ENCODE data around the gene ANKS1B.
"Not testable (repeated sequence)": the region's sequence is repeated elsewhere in the genome, so short reads cannot be mapped to it uniquely, and the experiment has no call there.

Gene ANKS1B

DNA sequence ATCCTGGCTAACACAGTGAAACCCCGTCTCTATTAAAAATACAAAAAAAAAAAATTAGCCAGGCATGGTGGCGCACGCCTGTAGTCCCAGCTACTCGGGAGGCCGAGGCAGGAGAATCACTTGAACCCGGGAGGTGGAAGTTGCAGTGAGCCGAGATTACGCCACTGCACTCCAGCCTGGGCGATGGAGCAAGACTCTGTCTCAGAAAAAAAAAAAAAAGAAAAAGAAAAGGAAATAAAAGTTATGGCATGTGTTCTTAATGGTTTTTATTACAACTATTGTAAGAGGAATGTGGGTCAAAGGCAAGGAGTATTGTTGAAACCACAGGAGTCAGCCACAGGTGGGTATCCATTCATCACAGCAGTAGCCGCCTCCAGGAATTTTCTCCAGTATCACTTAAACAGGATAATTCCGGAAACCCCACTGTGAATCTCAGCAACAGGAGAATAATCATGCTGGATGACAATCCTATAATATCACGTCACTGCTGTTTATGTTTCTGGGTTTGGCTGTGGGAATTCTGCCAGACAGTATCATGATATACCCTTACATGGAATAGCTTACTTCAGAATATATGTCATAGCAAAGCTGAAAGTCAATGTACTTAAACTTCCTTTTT, 1147.5 kb downstream of the ANKS1B start:
- DNase-seq: not testable (repeated sequence)

DNA sequence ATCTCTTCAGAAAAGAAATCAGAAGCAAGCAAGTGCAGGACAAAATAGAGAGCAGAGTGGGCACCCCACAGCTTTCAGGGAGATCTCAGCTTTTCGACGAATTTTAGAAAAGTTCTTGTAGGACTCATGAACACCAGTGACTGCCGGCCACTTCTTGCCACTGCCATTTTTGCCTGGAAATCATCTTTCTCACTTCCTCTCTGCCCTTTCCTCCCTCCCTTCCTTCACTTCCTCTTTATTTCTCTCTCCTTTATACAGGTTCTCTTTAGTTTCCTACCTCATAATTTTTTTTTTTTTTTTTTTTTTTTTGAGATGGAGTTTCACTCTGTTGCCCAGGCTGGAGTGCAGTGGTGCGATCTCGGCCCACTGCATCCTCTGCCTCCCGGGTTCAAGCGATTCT, 1154.1 kb downstream of the ANKS1B start:
- no peak for DNase-seq

DNA sequence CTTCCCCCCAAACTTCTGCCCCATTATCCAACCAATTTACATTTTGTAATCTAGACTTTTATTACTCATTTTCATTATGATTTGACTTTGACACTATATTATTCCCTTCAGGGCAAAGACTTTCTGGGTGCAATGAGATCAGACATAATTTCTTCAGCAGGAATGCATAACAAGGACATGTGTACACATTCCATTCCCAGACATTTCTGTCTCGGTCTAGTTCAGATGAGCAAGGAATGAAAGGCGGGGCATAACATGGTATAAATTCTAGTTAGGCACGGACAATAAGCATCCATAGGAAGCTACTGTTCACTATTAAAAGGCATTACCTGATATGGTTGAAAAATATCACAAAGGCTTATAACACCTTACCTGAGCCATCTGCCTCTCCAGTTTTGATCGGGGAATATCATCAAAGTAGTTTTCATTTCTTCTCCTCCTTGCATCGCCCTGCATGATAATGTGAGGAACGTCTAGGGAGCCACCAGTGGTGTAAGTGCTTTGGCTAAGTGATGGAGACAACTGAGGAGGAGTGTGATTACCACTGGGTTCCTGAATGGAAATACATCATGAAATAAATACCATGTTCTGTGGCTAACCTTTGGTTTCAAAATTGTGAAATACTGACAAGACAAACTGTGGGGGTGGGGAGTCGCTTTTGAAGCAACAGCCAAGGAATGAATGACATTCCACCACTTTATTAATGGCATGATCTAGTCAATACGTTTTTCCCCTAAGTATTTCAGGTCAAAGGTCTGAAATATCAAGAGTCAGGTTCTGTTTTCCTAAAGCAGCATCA, 1155.7 kb downstream of the ANKS1B start:
- no peak for DNase-seq

DNA sequence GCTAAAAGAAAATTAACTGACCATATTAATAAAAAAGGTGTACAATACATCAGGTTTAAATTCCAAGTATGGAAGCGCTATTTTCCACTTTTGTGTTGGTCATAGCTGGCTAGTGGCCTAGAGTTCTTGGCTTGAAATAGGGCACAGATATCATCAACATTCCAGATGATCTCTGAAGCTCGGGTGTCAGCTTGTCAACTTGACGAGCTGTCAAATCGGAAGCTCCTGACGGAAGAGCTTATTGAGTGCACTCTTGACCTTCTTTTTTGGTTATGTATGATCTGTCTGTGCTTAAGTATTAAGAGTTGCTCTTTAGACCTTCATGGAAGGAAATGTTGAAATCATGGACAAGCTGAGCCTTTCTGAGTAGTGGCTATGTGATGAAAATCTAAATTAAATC, 1161.7 kb downstream of the ANKS1B start:
- no peak for DNase-seq

DNA sequence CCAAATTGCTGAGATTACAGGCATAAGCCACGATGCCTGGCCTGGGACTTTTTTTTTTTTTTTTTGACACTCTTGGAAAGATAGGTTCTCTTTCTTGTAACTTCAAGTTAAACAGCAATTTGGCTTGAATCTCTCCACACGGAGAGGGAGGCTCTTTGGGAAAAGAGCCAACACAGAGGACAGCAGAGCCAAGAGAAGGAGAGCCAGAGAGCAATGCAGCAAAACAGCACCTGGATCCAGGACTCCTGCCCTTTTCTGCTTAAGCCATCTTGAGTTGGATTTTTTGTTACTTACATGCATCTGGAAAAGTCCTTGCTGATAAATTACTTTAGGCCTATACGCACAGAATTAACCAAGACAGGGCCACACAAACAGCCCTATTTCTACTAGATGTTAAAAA, 1162.9 kb downstream of the ANKS1B start:
- DNase-seq: no peak

DNA sequence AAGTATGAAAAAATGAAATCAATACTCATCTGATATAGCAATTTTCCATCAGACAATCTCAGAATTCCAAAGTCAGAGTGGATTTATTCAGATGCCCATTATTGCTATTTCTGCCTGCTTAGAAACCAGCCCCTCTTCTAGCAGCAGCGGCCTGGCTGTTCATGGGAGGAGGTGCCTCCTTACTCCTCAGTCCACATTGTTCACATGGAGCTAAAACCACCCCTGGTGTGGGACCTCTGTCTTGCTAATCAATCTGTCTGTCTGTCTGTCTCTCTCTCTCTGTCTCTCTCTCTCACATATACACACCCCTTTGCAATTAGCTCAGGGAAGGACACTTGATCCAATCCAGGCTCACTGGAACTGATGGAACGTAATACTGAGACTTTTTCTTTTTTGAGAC, 1163.5 kb downstream of the ANKS1B start:
- no peak for DNase-seq

DNA sequence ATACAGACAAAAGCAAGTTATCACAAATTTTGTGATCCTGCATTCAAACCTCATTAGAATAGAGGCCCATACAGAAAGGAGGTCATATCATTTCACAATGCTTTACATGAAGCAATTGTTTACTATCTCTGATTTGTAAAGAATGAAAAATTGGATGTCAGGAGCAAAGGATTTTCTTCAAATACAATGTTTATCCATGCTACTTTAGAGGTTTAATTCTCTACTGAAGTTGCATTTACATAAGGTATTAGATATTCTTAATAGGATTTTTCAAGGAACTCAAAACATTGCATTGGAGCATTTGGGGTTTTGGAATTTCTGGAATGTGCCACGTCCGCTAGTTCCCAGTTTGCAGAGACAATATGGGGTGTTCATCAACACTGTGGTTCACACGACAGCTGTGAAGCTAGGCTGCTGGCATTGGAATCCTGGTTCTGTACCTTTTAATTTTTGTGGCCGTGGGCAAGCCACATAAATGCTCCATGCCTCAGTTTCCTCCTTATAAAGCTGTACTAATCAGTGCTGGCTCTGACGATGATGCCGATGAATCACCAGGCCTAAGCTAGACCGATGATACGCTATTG, 1164.8 kb downstream of the ANKS1B start:
- no peak for DNase-seq

DNA sequence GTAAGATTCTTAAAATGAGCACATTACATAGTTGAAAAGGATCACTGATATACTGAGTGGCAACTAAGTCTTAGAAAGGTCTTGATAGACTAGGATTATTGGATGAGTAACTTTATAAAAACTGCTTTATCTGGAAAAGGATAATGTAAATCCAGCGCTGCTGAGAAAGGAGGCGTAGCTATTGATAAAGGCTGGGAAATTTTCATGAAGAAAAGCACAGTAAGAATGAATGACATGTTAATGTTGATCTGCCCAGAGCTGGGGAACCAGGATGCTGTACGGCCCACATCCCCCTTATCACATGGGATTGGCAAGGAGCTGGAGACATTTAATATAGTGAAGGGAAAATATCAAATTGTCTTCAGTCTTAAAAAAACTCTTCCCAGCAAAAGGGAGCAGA, 1165.7 kb downstream of the ANKS1B start:
- DNase-seq: no peak

DNA sequence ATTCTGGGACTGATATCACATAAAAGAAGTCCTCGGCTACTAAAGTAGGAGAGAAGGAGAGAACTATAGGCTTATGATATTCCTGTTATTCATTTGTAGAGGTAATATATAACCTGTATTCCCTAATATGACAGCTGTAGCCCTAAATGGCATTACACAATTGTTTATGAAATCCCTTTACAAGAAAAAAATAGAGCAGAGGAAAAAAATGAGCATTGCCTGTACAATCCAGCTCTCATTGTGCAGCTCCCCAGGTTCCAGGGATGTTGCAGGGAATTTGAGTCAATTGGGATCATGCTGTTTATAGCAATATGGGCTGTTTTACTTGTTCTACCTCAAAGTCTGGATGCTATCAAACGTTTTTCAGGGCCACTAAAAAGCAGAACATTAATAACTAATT, 1166.5 kb downstream of the ANKS1B start:
- no peak for DNase-seq

DNA sequence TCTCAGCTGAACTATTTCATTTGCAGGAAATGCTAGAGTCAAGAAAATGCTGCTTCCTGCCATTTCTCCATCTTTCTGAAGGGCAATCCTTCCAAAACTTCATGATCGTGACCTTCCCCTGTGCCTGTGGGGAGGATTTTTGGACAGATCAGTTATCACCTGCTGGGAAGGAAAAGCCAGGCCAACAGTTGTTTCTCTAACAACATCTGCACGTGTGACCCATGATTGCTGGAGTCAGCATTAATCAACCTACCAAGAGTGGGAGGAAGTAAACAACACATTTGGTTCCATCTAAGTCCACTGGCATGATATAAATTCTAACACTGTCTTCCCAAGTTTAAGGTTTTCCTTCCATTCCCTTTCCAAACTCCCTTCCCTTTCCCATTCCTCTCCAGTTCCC, 1167.0 kb downstream of the ANKS1B start:
- DNase-seq: no peak

DNA sequence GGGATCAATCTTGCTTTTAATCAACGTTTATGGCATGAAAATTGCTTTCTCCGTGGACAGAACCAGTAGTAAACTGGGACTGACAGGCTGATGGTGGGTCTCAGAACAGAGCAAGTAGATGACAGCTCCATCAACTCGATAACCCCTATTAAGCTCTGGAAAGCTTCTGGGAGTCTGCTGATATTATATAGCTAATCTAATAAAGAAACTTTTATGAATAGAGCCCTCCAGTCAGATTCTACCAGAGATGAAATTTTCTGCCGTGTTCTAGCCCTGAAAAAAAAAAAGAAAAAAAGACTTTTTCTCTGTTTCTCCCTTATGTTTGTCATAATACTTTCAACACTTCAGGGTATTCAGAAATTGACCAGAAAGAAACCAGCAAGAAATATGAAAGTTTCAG, 1168.0 kb downstream of the ANKS1B start:
- DNase-seq: no peak

DNA sequence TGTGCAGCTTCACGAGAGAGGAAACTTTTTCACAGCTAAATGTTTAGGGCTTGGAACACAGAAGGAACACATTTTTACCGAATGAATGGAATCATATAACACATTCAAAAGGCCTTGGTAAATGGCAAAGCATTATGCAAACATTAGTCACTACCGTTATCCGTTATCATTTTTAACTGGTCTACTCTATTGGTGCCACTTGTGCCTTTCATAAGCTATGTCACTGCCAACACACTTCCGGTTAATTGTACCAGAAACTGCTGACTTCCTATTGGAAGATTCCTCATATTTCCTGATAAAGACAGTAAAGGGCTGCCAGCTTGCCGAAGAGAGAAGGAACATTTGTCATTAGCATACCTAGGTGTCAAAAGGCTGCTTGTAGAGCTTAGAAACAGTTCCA, 1170.5 kb downstream of the ANKS1B start:
- DNase-seq: no peak

DNA sequence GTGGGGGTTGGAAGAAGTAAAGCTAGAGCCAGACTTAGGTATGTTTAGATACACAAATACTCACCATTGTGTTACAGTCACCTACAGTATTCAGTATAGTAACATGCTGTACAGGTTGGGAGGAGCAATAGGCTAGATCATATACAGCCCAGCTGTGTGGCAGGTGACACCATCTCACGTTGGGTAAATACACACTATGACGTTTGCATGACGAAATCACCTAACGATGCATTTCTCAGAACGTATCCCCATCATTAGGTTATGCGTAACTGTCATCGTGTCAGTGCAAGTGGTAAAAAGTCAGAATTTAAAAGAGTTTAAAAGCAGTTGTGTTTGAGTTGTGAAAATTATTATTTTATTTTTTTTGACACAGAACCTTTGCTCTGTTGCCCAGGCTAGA, 1172.5 kb downstream of the ANKS1B start:
- DNase-seq: no peak

DNA sequence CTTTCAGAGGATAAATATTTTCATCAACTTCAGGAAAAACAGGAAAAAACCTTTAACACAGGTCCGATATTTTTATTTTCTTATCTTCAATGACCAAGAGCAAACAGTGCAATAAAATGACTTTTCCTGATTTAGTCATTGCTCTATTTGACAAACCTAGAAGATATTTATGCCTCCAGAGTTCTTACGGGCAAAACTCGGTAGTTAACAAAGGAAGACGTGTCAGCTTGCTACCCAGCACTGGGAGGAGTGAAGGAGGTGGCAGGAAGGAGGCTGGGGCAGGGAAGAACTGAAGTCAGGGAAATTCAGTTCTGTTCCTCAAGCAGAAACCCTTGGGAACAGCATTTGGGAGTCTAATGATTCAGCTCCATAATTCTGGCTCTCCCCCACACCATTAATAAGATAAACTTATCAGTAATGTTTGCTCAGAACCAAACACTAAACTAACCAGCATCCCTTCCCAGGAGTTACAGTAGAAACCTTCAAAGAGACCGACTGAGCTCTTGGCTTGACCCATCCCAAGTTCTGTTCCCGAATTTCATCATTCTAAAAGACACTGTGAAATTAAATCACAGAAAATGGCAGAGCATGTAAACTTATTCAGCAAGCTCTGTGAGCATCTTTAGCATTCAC, 1176.4 kb downstream of the ANKS1B start:
- no peak for DNase-seq

DNA sequence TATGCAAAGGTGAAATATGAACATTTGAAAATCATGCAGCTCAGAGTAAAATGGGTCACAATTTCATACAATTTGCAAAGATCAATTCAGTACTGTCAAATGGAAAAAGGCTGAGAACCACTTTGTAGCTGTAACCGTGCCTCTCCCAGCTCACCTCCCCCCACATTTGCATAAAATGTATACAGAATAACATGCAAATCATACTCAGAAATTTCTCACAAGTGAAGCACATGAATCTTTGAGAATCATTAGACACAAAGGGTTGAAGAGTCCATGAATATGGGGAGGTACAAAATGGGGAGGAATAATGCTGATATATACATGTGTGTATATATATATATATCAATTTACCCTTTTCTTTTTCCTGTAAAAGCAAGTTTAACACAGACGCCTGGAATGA, 1177.5 kb downstream of the ANKS1B start:
- DNase-seq: no peak

DNA sequence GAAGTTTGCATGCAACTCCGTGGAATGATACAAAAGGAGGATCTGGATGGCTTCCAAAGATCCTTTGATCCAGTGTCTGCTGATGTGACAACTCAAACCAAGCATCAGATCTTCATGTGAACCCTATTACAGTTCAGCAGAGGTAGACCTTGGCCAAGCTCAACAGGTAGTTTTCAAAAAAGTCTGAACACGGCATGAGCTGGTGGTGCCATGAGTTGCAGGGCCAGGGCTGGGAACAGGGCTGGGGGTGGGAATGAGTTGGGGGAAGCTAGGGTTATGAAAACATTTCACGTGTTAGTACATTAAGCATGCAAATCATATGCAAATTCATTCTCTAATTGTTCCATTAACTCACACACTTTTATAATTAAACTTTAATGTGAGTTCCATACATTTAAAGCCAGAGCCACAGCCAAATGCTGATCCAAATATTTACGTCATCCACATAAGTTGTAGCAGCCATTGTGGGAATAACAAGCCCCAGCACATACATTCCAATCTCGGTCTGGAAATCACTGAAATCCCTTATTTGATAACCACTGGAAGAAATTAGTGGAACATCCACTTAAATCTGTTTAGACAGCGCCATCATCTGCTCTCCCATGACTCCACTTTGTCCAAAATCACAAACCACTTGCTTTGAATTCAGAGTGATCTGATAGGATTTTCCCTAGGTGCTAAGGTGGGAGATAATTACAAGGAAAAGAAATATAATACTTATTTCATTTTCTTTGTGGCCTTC, 1181.1 kb downstream of the ANKS1B start:
- DNase-seq: no peak

DNA sequence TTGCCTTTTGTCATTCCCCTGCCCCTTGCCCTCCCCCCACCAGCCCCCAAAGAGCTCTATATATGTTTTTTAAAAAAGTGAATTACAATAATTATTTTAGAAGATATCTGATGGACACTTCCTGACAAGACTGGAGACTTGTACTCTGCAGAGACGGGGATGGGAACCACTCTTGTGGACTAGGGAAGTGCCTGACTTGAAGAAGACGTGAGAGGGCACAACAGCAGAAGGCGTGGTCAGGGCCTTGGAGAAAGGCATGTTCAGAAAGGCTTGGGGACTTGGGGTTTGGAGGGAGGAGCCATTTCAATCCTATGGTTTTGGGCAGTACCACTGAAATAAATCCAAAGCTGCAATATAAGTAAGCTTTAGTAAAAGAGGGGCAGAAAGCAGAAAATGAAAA, 1184.9 kb downstream of the ANKS1B start:
- no peak for DNase-seq

DNA sequence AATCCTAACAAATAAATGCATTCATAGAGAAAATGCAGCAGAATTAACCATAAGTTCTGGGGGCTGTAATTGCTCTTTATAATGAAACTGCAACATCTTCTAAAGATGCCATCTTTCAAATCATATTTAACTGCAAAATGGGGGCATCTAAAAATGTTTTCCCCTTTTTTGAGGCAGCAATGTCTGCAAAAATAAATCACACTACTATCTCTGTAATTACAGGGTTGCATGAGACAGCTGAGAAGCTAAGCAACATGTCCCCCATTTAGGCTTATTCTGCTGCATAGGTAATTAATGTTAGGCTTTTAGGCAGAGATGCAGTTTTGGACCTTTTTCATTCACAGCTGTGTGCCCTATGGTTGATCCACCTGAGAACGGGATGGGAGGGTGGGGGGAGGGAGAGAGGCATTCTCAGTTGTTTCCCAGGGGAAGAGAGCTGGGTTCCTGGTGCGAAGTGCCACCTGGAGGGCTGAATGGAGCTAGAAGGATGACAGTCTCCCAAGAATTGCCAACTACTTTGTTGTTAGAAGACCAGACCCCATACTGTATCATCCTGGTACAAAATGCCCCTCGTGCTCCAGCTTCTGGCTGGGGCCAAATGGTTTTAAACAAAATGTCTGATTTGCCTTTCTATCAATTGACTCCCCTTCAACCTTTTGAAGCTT, 1185.5 kb downstream of the ANKS1B start:
- no peak for DNase-seq

DNA sequence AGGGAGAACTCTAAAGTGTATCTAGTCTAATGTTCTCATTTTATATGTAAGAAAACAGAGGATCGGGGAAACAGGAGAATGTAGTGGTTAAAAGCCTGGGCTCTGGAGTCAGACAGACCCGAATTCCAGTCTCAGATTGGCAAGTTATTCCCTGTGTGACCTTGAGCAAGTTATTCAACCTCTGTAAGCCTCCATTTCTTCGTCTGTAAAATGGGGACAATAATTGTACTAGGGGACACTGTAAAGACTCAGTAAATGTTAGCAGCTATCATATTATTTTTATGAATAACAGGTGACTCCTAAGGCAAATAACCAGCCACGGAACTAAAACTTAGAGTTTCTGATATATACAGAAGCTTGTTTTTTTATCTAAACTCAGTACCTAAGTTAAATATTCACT, 1187.5 kb downstream of the ANKS1B start:
- no peak for DNase-seq

DNA sequence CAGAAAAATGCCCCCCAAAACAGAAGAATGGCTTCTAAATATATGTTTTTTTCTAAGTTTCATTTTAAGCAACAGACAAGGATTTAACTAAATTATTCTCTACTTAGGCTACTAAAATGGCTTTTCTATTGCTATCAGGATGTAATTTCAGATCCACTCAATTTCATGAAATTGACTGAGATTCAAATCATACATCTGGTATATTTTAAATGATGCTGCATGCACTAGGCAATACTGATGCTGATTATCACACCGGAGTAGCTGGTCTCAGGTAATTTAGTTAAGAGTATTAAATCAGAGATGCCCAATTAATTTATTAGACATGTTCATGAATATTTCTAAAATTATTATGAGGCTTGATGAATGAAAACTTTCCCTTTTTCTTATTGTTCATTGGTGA, 1188.0 kb downstream of the ANKS1B start:
- no peak for DNase-seq

DNA sequence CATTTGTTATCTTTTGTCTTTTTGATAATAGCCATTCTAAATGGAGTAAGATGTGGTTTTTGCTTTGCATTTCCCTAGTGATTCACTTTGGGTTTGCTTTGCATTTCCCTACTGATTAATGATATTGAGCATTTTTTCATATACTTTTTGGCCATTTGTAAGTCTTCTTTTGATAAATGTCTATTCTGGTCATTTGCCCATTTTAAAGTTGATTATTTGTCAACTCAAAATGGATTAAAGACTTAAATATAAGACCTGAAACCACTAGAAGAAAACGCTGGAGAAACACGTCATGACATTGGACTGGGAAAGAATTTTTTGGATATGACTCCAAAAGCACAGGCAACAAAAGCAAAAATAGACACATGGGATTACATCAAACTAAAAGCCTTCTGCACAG, 1191.6 kb downstream of the ANKS1B start:
- DNase-seq: no peak

DNA sequence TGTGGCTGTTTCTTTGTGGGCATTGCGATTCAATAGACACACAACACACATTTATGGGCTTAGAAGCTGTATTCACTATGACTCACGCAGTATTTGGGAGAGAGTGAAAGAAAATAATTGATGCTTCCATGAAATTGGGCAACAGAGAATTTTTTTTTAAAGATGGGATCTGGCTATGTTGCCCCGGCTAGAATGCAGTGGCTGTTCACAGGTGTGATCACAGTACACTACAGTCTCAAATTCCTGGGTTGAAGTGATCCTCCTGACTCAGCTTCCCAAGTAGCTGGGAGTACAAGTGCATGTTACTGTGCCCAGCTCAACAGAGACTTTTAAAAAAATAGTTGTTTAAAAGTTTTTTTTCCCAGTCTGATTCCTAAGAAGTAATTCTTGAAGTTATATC, 1193.3 kb downstream of the ANKS1B start:
- DNase-seq: no peak

DNA sequence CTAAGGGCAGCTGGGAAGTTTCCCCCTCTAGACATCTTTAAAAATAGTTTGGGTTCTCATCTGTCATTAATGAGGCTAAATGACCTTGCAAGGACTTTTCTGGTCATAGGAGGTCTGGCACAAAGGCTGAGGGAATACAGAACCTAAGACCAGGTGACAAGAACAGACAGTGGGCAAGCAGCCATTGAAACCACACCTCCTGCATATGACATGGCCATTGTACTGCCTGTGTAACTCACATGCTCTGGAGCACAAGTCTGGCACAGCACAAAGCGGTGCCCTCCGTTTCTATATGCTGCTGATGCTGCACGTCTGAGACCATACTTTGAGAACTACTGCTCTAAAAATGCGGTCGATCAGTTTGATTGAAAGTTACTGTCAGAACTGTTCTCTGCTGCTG, 1196.3 kb downstream of the ANKS1B start:
- DNase-seq: no peak

All from activated CD4-positive, alpha-beta T cell treated with anti-CD3 and anti-CD28 coated beads for 48 hours (primary cell).